Stomach (tissue), 4 donors: Measurements from ENCODE around the gene KDM6A.

ENCODE experiments used
- EP300 ChIP-seq: sonication (generic); formaldehyde crosslinking; IDR thresholded peaks from one replicate; pipeline ENCODE4 v1.6.1; 2017; ENCODE audit warnings: antibody characterized with exemption
- POLR2A ChIP-seq, 4 donors: fragments of 450-650 bp; IDR thresholded peaks; one replicate each; pipeline ENCODE4 v1.6.1; 2016; ENCODE audit warnings: antibody characterized with exemption in 4 of 4, control low read depth in 2 of 4, mild to moderate bottlenecking in 1 of 4, moderate library complexity in 1 of 4
- TF ChIP-seq, protein P1 (sequence below), 7 experiments: fragments of 450-650 bp in 4 of 7; fragments of 200-600 bp in 3 of 7; sonication (generic) in 3 of 7; IDR thresholded peaks; one replicate each; pipeline ENCODE4 v1.5.1; 2016 to 2019; ENCODE audit warnings: antibody characterized with exemption in 7 of 7, control low read depth in 2 of 7, mild to moderate bottlenecking in 1 of 7

DNA sequence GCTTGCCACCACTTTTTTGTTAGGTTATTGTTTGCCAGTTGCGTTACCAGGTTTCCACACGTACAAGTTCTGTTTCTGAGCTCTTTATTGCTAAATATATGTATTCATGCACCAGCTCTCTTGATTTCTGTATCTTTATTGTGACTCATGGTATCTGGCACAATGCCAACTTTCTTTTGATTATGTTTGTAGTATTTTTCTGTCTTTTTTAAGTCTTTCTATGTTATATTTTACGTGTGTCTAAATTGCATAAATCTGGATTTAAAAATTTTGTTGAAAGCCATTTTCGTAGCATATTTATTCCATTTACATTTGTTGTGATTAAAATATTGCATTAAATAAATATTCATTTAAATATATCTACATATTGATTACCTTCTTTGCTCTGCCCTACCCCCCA, 73.8 kb downstream of the KDM6A start:
- TF ChIP-seq EP300: no peak
- no peak for TF ChIP-seq POLR2A (IDR thresholded peaks at IDR 0.05)
- TF ChIP-seq, protein P1, sequence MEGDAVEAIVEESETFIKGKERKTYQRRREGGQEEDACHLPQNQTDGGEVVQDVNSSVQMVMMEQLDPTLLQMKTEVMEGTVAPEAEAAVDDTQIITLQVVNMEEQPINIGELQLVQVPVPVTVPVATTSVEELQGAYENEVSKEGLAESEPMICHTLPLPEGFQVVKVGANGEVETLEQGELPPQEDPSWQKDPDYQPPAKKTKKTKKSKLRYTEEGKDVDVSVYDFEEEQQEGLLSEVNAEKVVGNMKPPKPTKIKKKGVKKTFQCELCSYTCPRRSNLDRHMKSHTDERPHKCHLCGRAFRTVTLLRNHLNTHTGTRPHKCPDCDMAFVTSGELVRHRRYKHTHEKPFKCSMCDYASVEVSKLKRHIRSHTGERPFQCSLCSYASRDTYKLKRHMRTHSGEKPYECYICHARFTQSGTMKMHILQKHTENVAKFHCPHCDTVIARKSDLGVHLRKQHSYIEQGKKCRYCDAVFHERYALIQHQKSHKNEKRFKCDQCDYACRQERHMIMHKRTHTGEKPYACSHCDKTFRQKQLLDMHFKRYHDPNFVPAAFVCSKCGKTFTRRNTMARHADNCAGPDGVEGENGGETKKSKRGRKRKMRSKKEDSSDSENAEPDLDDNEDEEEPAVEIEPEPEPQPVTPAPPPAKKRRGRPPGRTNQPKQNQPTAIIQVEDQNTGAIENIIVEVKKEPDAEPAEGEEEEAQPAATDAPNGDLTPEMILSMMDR (IDR thresholded peaks at IDR 0.05): no peak
